H1 (cell line): ENCODE data around the gene CPTP. TPM values are rescaled to one million over a fixed set of nuclear protein-coding genes. Genes with fewer than 3 reads are reported as not detected.

Experiments used
- CTCF ChIA-PET: fragments of 300-600 bp; sonication (Branson Sonifier 250); formaldehyde crosslinking; loops from one replicate; lab custom pipeline; 2021; ENCODE audit not compliant: partially characterized antibody; lab: Charles Lee
- POLR2A ChIA-PET: fragments of 300-600 bp; sonication (Branson Sonifier 250); formaldehyde crosslinking; loops from one replicate; lab custom pipeline; 2021; ENCODE audit warnings: inconsistent platforms; ENCODE audit not compliant: partially characterized antibody; lab: Charles Lee
- DNase-seq, 2 experiments: peaks; one replicate each; pipeline versions ENCODE4 v3.0.0 to v3.0.0-alpha.2; 2010 to 2022; ENCODE audit warnings: low spot score in 2 of 2, low read depth in 1 of 2, mixed read lengths in 1 of 2
- FAIRE-seq: peaks from 2 replicates; lab custom pipeline; 2011; peaks lifted over from hg19 to GRCh38; lab: Jason Lieb, UNC
- H2AFZ ChIP-seq: 2 replicates; pipeline ENCODE4 v1.8.1; 2012; ENCODE audit warnings: low read length, inconsistent platforms
- H2AK5ac ChIP-seq: 2 replicates; pipeline ENCODE4 v1.6.1; 2013; ENCODE audit warnings: low read depth, low read length
- H2BK120ac ChIP-seq: replicated peaks from 2 replicates; pipeline ENCODE3; 2013; ENCODE audit warnings: low read depth, low read length, inconsistent platforms
- H2BK12ac ChIP-seq: 2 replicates; pipeline ENCODE4 v1.6.1; 2013; ENCODE audit warnings: low read depth, low read length
- H2BK15ac ChIP-seq: 2 replicates; pipeline ENCODE4 v1.6.1; 2013; ENCODE audit warnings: low read length
- H2BK20ac ChIP-seq: 2 replicates; pipeline ENCODE4 v1.6.1; 2013; ENCODE audit warnings: low read length
- H2BK5ac ChIP-seq: 2 replicates; pipeline ENCODE4 v1.6.1; 2013; ENCODE audit warnings: low read depth, low read length
- H3K14ac ChIP-seq: 2 replicates; pipeline ENCODE4 v1.6.1; 2013; ENCODE audit warnings: inconsistent platforms; ENCODE audit not compliant: insufficient read length
- H3K18ac ChIP-seq: 2 replicates; pipeline ENCODE4 v1.6.1; 2013; ENCODE audit warnings: low read length; ENCODE audit errors: extremely low read depth
- H3K23ac ChIP-seq: 2 replicates; pipeline ENCODE4 v1.6.1; 2013; ENCODE audit warnings: inconsistent platforms; ENCODE audit not compliant: insufficient read length
- H3K23me2 ChIP-seq: 2 replicates; pipeline ENCODE4 v1.6.1; 2013; ENCODE audit warnings: low read depth, low read length
- H3K27ac ChIP-seq: 2 replicates; pipeline ENCODE4 v1.6.1; 2011; ENCODE audit warnings: low read depth, low read length, inconsistent platforms
- H3K27me3 ChIP-seq, 4 experiments: replicated peaks in 1 of 4; 1 replicate in 1 of 4; 2 replicates in 3 of 4; pipeline versions ENCODE4 v1.6.1 to v1.8.1; 2011 to 2013; ENCODE audit warnings: low read length in 3 of 4, mild to moderate bottlenecking in 3 of 4, inconsistent platforms in 2 of 4, mixed read lengths in 2 of 4, moderate library complexity in 1 of 4; ENCODE audit not compliant: control insufficient read depth in 3 of 4, insufficient read depth in 3 of 4; ENCODE audit errors: extremely low read depth in 1 of 4
- H3K36me3 ChIP-seq, 4 experiments: 2 replicates each; pipeline versions ENCODE4 v1.6.1 to v1.8.1; 2011 to 2013; ENCODE audit warnings: mild to moderate bottlenecking in 4 of 4, low read length in 3 of 4, moderate library complexity in 2 of 4, control low read depth in 1 of 4, inconsistent platforms in 1 of 4; ENCODE audit not compliant: insufficient read depth in 4 of 4, control insufficient read depth in 2 of 4
- H3K4ac ChIP-seq: replicated peaks from 2 replicates; pipeline ENCODE3; 2013; ENCODE audit warnings: low read length, low read depth, mixed read lengths, inconsistent platforms; ENCODE audit not compliant: insufficient read length
- H3K4me1 ChIP-seq, 4 experiments: replicated peaks in 1 of 4; 1 replicate in 1 of 4; 2 replicates in 3 of 4; pipeline versions ENCODE4 v1.6.1 to v1.8.1; 2011 to 2013; ENCODE audit warnings: low read length in 3 of 4, inconsistent platforms in 2 of 4, mixed read lengths in 1 of 4; ENCODE audit not compliant: insufficient read depth in 4 of 4, control insufficient read depth in 3 of 4
- H3K4me2 ChIP-seq, 2 experiments: 2 replicates each; pipeline versions ENCODE4 v1.6.1 to v1.8.1; 2011 to 2013; ENCODE audit warnings: low read depth in 2 of 2, low read length in 2 of 2, control low read depth in 1 of 2, inconsistent platforms in 1 of 2, mild to moderate bottlenecking in 1 of 2; ENCODE audit not compliant: insufficient read depth in 1 of 2
- H3K4me3 ChIP-seq, 4 experiments: fragments of 200-600, 300-600 bp in 1 of 4; sonication (generic), shearing (Covaris generic), sonication (Bioruptor Twin) in 1 of 4; 2 replicates each; pipeline versions ENCODE4 v1.5.1 to v1.8.1; 2011 to 2016; ENCODE audit warnings: low read length in 4 of 4, low read depth in 3 of 4, control low read depth in 2 of 4, inconsistent platforms in 2 of 4, mild to moderate bottlenecking in 2 of 4, mixed read lengths in 1 of 4, moderate library complexity in 1 of 4; ENCODE audit not compliant: insufficient read depth in 2 of 4; ENCODE audit errors: extremely low read depth in 1 of 4
- H3K56ac ChIP-seq: replicated peaks from 2 replicates; pipeline ENCODE3; 2013; ENCODE audit warnings: low read depth, mild to moderate bottlenecking, mixed read lengths, low read length, inconsistent platforms; ENCODE audit not compliant: insufficient read length
- H3K79me1 ChIP-seq: 2 replicates; pipeline ENCODE4 v1.6.1; 2013; ENCODE audit warnings: low read depth, low read length, control low read depth
- H3K79me2 ChIP-seq, 2 experiments: 2 replicates each; pipeline versions ENCODE4 v1.6.1 to v1.8.1; 2012 to 2013; ENCODE audit warnings: low read length in 2 of 2, mild to moderate bottlenecking in 2 of 2, inconsistent platforms in 1 of 2; ENCODE audit not compliant: insufficient read depth in 2 of 2, control insufficient read depth in 1 of 2
- H3K9ac ChIP-seq, 4 experiments: replicated peaks in 1 of 4; 1 replicate in 1 of 4; 2 replicates in 3 of 4; pipeline versions ENCODE4 v1.6.1 to v1.8.1; 2011 to 2013; ENCODE audit warnings: low read depth in 3 of 4, low read length in 3 of 4, control low read depth in 2 of 4, mild to moderate bottlenecking in 2 of 4, moderate library complexity in 2 of 4, inconsistent platforms in 1 of 4; ENCODE audit errors: extremely low read depth in 1 of 4
- H3K9me3 ChIP-seq, 2 experiments: 2 replicates each; pipeline versions ENCODE4 v1.6.1 to v1.8.1; 2012 to 2013; ENCODE audit warnings: mild to moderate bottlenecking in 2 of 2, moderate library complexity in 2 of 2, control low read depth in 1 of 2, inconsistent platforms in 1 of 2, low read depth in 1 of 2, low read length in 1 of 2, mixed read lengths in 1 of 2; ENCODE audit not compliant: insufficient read depth in 2 of 2
- H4K20me1 ChIP-seq, 2 experiments: replicated peaks in 1 of 2; 2 replicates each; pipeline versions ENCODE3 to v1.8.1; 2011 to 2013; ENCODE audit warnings: inconsistent platforms in 2 of 2, low read length in 2 of 2, mild to moderate bottlenecking in 1 of 2; ENCODE audit not compliant: insufficient read depth in 2 of 2, control insufficient read depth in 1 of 2
- H4K5ac ChIP-seq: 2 replicates; pipeline ENCODE4 v1.6.1; 2013; ENCODE audit warnings: low read length, low read depth, mixed read lengths, inconsistent platforms; ENCODE audit not compliant: insufficient read length
- H4K8ac ChIP-seq: 2 replicates; pipeline ENCODE4 v1.8.0; 2013; ENCODE audit warnings: mild to moderate bottlenecking, moderate library complexity, low read length, inconsistent platforms; ENCODE audit not compliant: insufficient read depth; ENCODE audit errors: extremely low read depth
- H4K91ac ChIP-seq: replicated peaks from 2 replicates; pipeline ENCODE3; 2013; ENCODE audit warnings: low read length, mixed read lengths, inconsistent platforms; ENCODE audit not compliant: insufficient read length
- HDAC6 ChIP-seq: IDR thresholded peaks from one replicate; pipeline ENCODE4 v1.7.1; 2012; ENCODE audit warnings: low read depth, mild to moderate bottlenecking, inconsistent platforms, low read length, moderate library complexity
- JUN ChIP-seq: IDR thresholded peaks from 2 replicates; pipeline ENCODE4 v1.6.1; 2011; ENCODE audit warnings: low read depth, mild to moderate bottlenecking, improper control_type of control experiment, low read length
- MAFK ChIP-seq: IDR thresholded peaks from 2 replicates; pipeline ENCODE4 v1.6.1; 2012; ENCODE audit warnings: low read depth, mild to moderate bottlenecking, improper control_type of control experiment, low read length
- NANOG ChIP-seq: IDR thresholded peaks from 2 replicates; pipeline ENCODE4 v1.6.1; 2011; ENCODE audit warnings: low read length, low read depth, mild to moderate bottlenecking, inconsistent platforms; ENCODE audit not compliant: insufficient read depth, poor library complexity, severe bottlenecking
- PHF8 ChIP-seq: fragments of 200-600 bp; sonication (generic); conservative IDR thresholded peaks from 2 replicates; pipeline ENCODE4 v1.7.1; 2012; ENCODE audit warnings: low read depth, mild to moderate bottlenecking, inconsistent platforms, low read length, moderate library complexity
- RFX5 ChIP-seq: IDR thresholded peaks from 2 replicates; pipeline ENCODE4 v1.6.1; 2011; ENCODE audit warnings: low read depth, low read length, improper control_type of control experiment, borderline replicate concordance
- TCF12 ChIP-seq: IDR thresholded peaks from 2 replicates; pipeline ENCODE4 v1.6.1; 2011; ENCODE audit warnings: low read depth, mild to moderate bottlenecking, low read length
- YY1 ChIP-seq: IDR thresholded peaks from 2 replicates; pipeline ENCODE4 v1.6.1; 2011; ENCODE audit warnings: low read depth, mild to moderate bottlenecking, low read length
- ZNF274 ChIP-seq: IDR thresholded peaks from 2 replicates; pipeline ENCODE4 v1.7.0; 2012; ENCODE audit warnings: low read length, borderline replicate concordance; ENCODE audit errors: extremely low read depth
- WGBS, 2 experiments: shearing (Covaris generic) in 1 of 2; methylation state at CpG; one replicate each; pipeline versions ENCODE4 v1.1.6 to v1.1.7; 2013 to 2015; ENCODE audit warnings: low lambda C conversion rate in 2 of 2, mixed read lengths in 2 of 2, inconsistent platforms in 1 of 2, low coverage in 1 of 2, missing lambda C conversion rate in 1 of 2; ENCODE audit not compliant: insufficient replicate concordance in 2 of 2, insufficient coverage in 1 of 2, insufficient read length in 1 of 2; ENCODE audit errors: extremely low coverage in 1 of 2, missing lambda C conversion rate in 1 of 2; 5-methylcytosine and 5-hydroxymethylcytosine counted together
- polyA plus RNA-seq, 7 experiments: library from polyadenylated mRNA; depleted of rRNA in 3 of 7; stranded (reverse) in 5 of 7; unstranded in 2 of 7; fragments of >200 nt in 5 of 7; fragments of 200-250 nt in 2 of 7; gene quantifications; 1 replicate in 5 of 7; 2 replicates in 1 of 7; 4 replicates in 1 of 7; pipeline versions ENCODE4 v1.2.1 to v1.2.3, GENCODE V29; 2011 to 2013; ENCODE audit warnings: missing spikeins in 2 of 7, mixed read lengths in 2 of 7
- total RNA-seq: library from RNA; stranded (reverse); fragmentation: NEBNext Ultra II Directional; extraction: Animal tissue kit (Norgen Biotek cat#: 25700); gene quantifications from 2 replicates; pipeline ENCODE4 v1.2.1, GENCODE V29; 2021
- TF ChIP-seq, protein P1 (sequence below): IDR thresholded peaks from 2 replicates; pipeline ENCODE4 v1.6.1; 2011; ENCODE audit warnings: low read depth, mild to moderate bottlenecking, low read length; ENCODE audit not compliant: insufficient read depth

Gene CPTP
- total and polyA plus RNA-seq, 2 of the 8 experiments (the other 6 are each of a cell fraction or from before 2014, with no cell fraction given), result 8.1 to 10.6 TPM

GRCh38 chr1:1359664-1360468, 35.3 kb downstream of the CPTP start:
- peak overlapping the region; percentile 50; the same call in 1 of the 2 replicates for H2BK12ac ChIP-seq
- no peak overlapping the region for H3K23ac ChIP-seq
- H4K8ac ChIP-seq, result no peak overlapping the region; the same call in 1 of the 2 replicates
- H2BK120ac ChIP-seq, result no peak overlapping the region
- POLR2A ChIA-PET, result interaction anchor here (0.7 to 4.0 kb wide), 5 partner anchors 11 to 30 kb away, joined by 3 to 19 read pairs (median 6); partner anchors contain the start of gene AURKAIP1
- peaks cover 2 to 24% (median 17%) of the 10 kb centered on the region in 4 experiments for H3K4me1 ChIP-seq
- peak overlapping the region; percentile 60; the same call in 1 of the 2 replicates for H3K18ac ChIP-seq
- 88% methylated on average over 13 of the region's 28 CpGs; no CpG with 5 or more reads in 1 of the 2 experiments for WGBS, 2 experiments
- H3K4ac ChIP-seq, result no peak overlapping the region
- peaks cover 4% of the 10 kb centered on the region for H3K23me2 ChIP-seq
- H3K27ac ChIP-seq, result no peak overlapping the region
- no peak overlapping the region for H3K4me3 ChIP-seq
- H3K14ac ChIP-seq, result no peak overlapping the region
- H3K27me3 ChIP-seq, result peaks cover 5 to 7% (median 6%) of the 10 kb centered on the region in 4 experiments
- H3K56ac ChIP-seq, result no peak overlapping the region
- H3K79me1 ChIP-seq, result no peaks in the 10 kb centered on the region
- H2BK20ac ChIP-seq, result no peak overlapping the region
- no peak for DNase-seq
- no peak overlapping the region for H3K4me2 ChIP-seq
- H2BK5ac ChIP-seq, result peak overlapping the region; percentile 78; the same call in 1 of the 2 replicates
- no peaks in the 10 kb centered on the region for H3K36me3 ChIP-seq
- H4K91ac ChIP-seq, result no peak overlapping the region
- H4K5ac ChIP-seq, result no peak overlapping the region
- H2BK15ac ChIP-seq, result peak overlapping the region; percentile 46
- no peaks in the 10 kb centered on the region for H3K79me2 ChIP-seq
- FAIRE-seq, result no peak
- TF ChIP-seq PHF8, result no peak
- TF ChIP-seq YY1, result no peak
- no peak for TF ChIP-seq HDAC6
- no peak for TF ChIP-seq MAFK
- no peak for TF ChIP-seq TCF12
- TF ChIP-seq ZNF274, result no peak
- TF ChIP-seq RFX5, result no peak
- TF ChIP-seq, protein P1, sequence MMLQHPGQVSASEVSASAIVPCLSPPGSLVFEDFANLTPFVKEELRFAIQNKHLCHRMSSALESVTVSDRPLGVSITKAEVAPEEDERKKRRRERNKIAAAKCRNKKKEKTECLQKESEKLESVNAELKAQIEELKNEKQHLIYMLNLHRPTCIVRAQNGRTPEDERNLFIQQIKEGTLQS, result no peak
- TF ChIP-seq NANOG, result no peak
- no peak for TF ChIP-seq JUN
- TF ChIP-seq, all 59 proteins: peak for 0
- Histone ChIP-seq H2AK5ac (no peak overlapping the region), H4K20me1 (no peaks in the 10 kb centered on the region), H2AFZ (no peak overlapping the region), H3K9ac (no peak overlapping the region), H3K9me3 (no peaks in the 10 kb centered on the region)
- CTCF ChIA-PET, result interaction anchor here (0.7 to 2.9 kb wide), 4 partner anchors 12 to 57 kb away, joined by 3 to 18 read pairs (median 4); no protein-coding TSS in a partner anchor
